Measurements from ENCODE around the gene FAM53B.

The FAM53B gene

DNA sequence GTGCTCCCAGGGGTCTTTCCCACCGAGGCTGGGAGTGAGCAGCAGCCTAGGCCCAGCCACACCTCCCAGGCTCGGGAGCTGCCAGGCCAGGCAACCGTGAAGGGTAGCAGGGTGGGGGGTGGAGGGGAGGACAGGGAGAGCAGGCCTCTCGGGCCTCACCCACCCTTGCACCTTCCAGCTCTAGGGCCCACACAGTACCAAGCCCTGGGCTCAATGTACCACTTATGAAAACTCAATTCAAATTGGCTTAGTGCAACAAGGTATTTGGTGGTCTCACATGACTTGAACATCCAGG is 127.4 kb downstream of the FAM53B start:
- no peak for TF ChIP-seq GATA1 (IDR thresholded peaks at IDR 0.05; ENCODE audit: low read depth, low read length)
- TF ChIP-seq POLR2A (IDR thresholded peaks at IDR 0.05; ENCODE audit: low read length), result no peak
- no peak for DNase-seq

DNA sequence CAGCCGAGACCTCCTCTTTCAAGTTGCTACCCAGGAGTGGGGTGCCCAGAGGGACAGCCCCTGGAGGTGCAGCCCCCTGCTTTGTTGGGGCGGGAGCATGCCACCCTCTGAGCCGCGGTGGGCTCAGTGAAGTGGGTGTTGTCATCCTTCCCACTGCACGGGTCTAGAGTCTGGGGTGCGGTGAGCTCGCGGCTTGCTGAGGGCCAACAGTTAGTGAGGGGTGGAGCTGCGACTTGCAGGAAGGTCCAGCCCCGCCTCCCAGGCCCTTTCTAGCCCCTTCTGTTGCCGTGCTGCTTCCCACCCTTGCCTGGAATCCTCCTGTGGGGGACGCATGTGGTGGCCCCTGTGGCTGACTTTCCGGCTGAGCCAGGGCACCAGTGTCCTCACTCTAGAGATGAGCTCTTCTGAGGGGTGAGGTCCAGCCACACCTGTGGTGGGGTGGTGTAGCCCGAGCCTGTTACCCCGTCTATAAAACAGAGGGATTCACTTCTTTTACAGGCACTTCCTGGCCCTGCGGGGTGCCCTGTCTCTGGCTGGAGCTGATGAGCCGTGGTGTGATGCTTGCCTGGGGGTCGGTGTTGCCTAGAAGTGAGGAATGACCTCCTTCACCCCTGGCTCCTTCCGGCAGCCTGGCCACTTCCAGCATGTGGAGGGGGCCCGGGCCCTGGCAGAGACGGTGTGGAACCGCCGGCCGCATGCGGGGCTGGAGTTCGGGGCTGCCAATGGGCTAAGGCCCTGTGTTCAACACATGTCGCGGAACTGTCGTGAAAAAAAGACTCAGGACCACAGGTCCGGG is 127.9 kb downstream of the FAM53B start:
- TF ChIP-seq GATA1 (IDR thresholded peaks at IDR 0.05; ENCODE audit: low read depth, low read length) (no peak), POLR2A (IDR thresholded peaks at IDR 0.05; ENCODE audit: low read length) (no peak)
- no peak for DNase-seq

DNA sequence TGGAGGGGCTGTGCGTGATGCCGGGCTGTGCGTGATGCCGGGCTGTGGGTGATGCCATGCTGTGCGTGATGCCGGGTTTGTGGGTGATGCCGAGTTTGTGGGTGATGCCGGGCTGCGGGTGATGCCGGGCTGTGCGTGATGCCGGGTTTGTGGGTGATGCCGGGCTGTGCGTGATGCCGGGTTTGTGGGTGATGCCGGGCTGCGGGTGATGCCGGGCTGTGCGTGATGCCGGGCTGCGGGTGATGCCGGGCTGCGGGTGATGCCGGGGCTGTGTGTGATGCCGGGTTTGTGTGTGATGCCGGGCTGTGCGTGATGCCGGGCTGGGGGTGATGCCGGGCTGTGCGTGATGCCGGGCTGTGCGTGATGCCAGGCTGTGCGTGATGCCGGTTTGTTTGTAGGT is 128.9 kb downstream of the FAM53B start:
- TF ChIP-seq GATA1 (IDR thresholded peaks at IDR 0.05; ENCODE audit: low read depth, low read length) (no peak), POLR2A (IDR thresholded peaks at IDR 0.05; ENCODE audit: low read length) (no peak)
- DNase-seq, result no peak

DNA sequence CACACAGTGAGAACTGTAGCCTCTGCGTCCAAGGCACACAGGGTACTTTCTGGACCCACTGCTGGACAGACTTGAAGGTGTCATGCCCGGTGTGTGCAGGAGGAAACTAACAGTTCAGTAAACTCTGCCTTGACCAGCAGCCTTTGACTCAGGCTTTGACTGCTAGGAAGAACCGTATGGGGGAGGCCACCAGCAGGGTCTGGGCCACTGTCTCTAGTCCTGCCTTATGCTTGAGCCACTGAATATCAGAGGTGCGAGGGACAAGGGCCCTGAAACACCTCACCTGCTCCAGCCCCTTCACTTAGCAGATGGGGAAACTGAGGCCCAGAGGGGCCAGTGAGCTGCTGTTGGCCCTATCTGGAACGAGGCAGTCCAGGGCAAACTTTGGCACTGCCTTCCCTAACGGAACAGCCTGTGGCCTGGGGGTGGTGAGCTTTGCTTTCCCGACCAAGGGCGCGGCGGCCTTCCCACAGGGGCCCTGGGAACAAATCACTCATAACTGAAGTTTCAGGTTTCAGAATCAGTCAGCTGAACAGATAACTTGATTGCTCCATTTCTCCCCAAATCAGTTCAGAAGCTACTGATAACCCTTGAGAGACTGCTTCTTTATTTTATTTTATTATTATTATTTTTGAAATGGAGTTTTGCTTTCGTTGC is 130.0 kb downstream of the FAM53B start:
- no peak for TF ChIP-seq GATA1 (IDR thresholded peaks at IDR 0.05; ENCODE audit: low read depth, low read length)
- no peak for TF ChIP-seq POLR2A (IDR thresholded peaks at IDR 0.05; ENCODE audit: low read length)
- peak in 1 of 2 experiments; percentile 29 for DNase-seq

DNA sequence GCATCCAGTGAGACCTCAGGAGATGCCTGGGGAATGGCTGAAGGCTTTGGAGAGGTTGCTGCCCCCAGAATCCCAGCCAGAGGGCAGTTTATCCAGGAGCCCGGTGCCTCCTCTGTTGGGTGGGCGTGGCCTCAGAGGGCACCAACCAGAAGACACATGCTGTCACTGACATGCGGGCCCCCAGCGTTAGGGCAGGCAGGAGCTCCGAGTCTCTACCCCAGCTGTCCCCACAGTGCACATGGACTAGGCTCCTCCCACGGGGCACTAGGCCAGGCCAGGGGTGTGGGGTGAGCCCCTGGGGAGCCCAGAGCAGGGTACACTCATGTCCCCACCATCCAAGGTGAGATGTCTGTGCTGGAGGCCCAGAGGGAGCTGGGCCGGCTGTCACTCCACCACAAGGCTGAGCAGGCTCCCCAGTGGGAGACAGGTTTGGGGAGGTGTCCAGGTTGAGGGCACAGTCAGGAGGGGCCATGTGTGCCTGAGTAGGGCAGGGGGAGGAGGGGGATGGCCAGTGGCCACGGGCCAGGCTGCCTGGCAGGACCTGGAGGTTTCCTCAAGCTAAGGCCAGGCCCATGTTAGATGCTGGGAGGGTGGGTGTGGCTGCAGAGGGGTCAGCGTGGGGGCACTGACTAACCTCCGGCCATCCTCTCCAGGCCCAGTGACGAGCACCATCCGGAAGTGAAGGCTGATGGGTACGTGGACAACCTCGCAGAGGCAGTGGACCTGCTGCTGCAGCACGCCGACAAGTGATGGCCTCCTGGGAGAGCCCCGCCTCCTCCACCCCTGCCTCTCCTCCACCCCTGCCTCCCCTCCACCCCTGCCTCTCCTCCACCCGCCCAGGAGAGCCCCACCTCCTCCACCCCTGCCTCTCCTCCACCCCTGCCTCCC is 131.3 kb downstream of the FAM53B start:
- no peak for TF ChIP-seq POLR2A (IDR thresholded peaks at IDR 0.05; ENCODE audit: low read length)
- TF ChIP-seq GATA1 (IDR thresholded peaks at IDR 0.05; ENCODE audit: low read depth, low read length), result no peak
- DNase-seq, result peak; percentile 21 to 41

DNA sequence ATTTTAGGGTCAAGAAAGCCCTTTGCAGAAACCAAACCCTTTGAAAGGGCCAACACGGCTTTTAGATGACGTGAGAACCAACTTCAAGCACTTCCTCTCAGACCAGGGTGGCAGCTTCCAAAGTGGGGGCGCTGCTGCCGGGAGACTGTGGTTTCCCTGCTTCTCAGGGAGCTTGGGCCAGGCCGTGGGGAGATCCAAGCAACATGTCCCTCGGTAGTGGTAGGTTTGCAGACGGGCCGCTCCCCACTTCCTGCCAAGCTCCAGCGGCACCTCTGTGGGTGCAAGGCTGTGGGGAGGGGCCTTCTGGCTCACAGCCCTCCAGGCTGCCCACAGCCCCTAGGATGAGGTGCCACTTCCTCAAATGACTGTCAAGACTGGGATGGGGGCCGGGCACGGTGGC is 132.4 kb downstream of the FAM53B start:
- TF ChIP-seq GATA1 (IDR thresholded peaks at IDR 0.05; ENCODE audit: low read depth, low read length) (no peak), POLR2A (IDR thresholded peaks at IDR 0.05; ENCODE audit: low read length) (no peak)
- peak; percentile 18 to 26 for DNase-seq

DNA sequence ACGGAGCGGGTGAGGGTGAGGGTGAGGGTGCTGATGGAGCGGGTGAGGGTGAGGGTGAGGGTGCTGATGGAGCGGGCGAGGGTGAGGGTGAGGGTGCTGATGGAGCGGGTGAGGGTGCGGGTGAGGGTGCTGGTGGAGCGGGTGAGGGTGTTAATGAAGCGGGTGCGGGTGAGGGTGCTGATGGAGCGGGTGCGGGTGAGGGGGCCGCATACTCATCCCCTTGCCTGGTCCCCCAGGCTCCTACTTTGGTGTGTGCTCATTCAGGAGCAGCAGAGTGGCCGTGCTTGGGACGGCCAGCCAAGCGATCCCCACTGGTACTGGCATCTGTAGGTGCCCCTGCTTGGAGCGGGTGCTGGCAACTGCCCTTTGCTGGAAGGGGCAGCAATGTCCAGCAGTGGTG is 133.3 kb downstream of the FAM53B start:
- DNase-seq, result peak in 1 of 2 experiments; percentile 18

DNA sequence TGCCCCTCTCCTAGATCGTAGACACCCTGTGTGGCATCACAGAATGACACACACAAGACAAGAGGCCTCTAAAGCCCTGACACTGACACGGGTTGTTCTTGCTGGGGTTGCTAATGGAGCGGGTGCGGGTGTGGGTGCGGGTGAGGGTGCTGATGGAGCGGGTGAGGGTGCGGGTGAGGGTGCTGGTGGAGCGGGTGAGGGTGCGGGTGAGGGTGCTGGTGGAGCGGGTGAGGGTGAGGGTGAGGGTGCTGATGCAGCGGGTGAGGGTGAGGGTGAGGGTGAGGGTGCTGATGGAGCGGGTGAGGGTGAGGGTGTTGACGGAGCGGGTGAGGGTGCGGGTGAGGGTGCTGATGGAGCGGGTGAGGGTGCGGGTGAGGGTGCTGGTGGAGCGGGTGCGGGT is 134.0 kb downstream of the FAM53B start:
- DNase-seq, result peak in 1 of 2 experiments; percentile 50

DNA sequence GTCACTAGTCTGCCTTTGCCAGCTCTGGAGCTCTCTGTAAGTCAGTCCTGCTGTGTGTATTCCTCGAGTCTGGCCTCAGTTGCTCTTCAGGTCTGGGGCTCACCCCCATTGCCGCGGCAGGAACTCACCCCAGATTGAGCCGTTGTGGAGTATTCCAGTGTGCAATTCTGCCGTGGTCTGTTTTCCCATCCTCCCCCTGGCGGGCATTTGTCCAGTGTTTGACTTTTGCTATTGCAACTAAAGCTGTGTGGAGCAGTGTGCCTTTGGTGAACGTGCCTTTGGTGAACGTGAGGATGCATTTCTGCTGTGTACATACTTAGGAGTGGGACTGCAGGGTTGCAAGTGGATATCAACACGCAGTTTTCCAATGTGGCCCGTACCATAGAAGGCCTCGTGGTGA is 134.5 kb downstream of the FAM53B start:
- peak in 1 of 2 experiments; percentile 32 for DNase-seq
- TF ChIP-seq GATA1 (IDR thresholded peaks at IDR 0.05; ENCODE audit: low read depth, low read length) (no peak), POLR2A (IDR thresholded peaks at IDR 0.05; ENCODE audit: low read length) (no peak)

DNA sequence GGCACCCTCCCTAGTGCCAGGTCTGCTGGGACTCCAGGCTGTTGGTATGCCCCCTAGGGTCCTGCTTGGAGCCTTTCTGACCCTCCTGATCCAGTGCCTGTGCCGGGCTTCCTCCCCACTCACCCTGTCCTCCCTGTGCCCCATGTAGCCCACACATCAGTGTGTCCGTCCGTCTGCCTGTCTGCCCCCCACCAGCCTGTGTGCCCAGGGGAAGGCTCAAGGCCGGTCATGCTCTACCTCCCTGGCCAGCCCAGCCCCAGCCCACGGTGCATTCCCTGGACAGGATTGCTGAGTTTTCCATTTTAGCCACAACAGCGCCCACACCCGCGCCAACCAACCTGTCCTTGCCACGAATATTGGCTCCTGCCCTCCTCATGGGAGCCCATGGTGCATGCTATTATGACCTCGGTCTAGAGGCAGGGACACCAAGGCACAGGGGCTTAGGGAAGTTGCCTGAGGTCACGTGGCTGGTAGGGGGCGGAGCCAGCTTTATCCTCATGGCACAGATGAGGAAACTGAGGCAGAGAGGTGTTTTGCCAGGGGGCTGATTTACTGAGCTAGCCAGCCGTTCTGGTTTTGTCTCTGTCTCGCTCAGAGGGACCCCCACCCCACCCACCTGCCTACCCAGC is 136.0 kb downstream of the FAM53B start:
- TF ChIP-seq POLR2A (IDR thresholded peaks at IDR 0.05; ENCODE audit: low read length) (no peak), GATA1 (IDR thresholded peaks at IDR 0.05; ENCODE audit: low read depth, low read length) (no peak)
- DNase-seq, result no peak

DNA sequence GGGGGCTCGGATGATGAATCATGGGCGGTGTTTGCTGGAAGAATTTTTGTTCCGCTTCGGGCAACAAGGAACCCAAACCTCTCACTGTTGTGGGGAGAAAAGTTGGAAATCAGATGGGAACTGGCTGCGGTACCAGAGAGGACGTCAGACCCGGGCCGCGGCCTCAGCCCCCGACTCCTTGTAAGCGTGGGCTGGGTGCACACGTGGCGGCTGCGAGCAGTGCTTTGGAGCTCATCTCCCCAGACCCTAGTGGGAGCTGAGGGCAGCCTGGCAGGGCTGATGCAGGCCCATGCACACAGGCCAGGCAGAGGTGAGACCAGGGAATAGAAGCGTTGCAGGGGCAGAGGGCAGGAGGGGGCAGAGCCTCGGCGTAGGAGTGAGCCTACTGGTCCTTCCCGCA is 136.5 kb downstream of the FAM53B start:
- TF ChIP-seq POLR2A (IDR thresholded peaks at IDR 0.05; ENCODE audit: low read length) (no peak), GATA1 (IDR thresholded peaks at IDR 0.05; ENCODE audit: low read depth, low read length) (no peak)
- DNase-seq, result no peak

DNA sequence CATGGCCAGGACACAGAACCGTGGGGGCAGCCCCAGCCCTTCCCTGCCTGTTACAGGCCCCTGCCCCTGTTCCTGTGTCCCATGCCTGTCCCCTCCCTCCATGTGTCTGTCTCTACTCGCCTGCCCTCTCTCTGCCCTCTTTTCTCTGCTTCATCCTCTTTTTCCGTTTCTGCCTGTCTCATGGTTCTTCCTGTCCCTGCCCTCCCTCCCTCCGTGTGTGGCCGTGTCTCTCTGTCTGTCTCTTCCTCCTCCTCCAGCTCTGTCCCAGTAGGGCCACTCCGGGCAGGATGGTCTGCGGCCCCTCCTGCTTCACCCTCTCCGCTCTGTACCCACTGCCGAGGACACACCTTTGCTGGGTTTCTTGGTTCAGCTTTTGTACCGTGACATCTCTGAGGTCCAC is 137.4 kb downstream of the FAM53B start:
- TF ChIP-seq GATA1 (IDR thresholded peaks at IDR 0.05; ENCODE audit: low read depth, low read length) (no peak), POLR2A (IDR thresholded peaks at IDR 0.05; ENCODE audit: low read length) (no peak)

DNA sequence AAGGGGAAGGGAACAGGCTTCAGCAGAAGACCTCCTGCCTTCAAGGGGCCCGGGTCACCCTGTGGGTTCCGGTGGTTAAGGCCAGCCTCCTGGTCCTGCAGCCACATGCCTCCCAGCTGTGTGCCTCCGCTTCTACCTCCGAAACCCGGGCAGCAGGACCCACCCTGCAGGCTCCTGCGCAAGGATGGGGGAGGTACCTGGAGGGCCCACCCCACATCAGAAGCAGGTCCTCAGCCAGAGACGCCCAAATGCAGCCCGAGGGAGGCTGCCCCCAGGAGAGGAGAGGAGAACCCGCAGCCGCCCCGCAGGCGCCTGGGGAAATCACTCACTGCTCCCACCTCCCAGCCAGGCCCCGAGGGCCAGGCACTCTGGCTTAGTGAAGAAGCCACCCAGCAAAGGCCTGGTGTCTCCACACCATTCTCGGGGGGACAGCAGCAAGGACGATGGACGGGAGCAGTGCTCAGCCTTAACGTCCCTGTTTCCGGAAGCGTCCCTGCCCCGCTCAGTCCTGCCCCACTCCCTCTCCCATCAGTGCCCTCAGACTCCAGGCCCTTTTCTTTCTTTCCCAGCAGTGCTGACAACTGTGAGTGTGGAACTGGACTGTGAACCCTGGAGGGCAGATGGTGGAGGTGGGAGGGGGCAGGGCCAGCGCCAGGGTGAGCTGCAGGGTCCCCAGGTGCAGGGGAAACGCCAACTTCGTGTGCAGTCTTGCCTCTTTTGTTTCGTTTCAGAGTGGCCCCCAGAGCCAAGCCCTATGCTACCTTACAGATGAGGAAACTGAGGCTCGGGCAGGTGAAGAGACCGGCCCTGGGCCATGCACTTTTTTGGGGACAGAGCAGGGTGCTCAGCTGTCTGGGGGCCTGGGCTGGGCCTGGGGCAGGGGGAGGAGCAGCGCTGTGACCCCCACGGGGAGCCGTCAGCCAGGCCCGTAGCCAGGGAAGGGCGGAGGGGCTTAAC is 138.0 kb downstream of the FAM53B start:
- TF ChIP-seq GATA1 (IDR thresholded peaks at IDR 0.05; ENCODE audit: low read depth, low read length) (no peak), POLR2A (IDR thresholded peaks at IDR 0.05; ENCODE audit: low read length) (no peak)
- no peak for DNase-seq

More for the DNA sequence above, 137.4 kb downstream of the FAM53B start:
- DNase-seq, result no peak

Measured in erythroblast (primary cell).